Measurements from ENCODE around the gene LRFN2.

GRCh38 chr6:40611434-40611833 lies 24.3 kb upstream of the LRFN2 start:
- TF ChIP-seq CTCF (conservative IDR thresholded peaks at IDR 0.05; ENCODE audit: low read depth in 2 of 2) (no peak), EZH2 (IDR thresholded peaks at IDR 0.05; ENCODE audit: low read depth, unreplicated experiment) (no peak), JUNB (IDR thresholded peaks at IDR 0.05; ENCODE audit: unreplicated experiment) (no peak), NANOG (IDR thresholded peaks at IDR 0.05; ENCODE audit: borderline replicate concordance) (no peak), EZH2phosphoT487 (IDR thresholded peaks at IDR 0.05; ENCODE audit: unreplicated experiment) (no peak), POLR2AphosphoS5 (IDR thresholded peaks at IDR 0.05; ENCODE audit: low read depth) (no peak), REST (IDR thresholded peaks at IDR 0.05; ENCODE audit: unreplicated experiment) (no peak), CREB1 (CRISPR knock-in tag; IDR thresholded peaks at IDR 0.05; ENCODE audit: low read depth) (no peak), ETS1 (IDR thresholded peaks at IDR 0.05) (no peak), ZNF462 (CRISPR knock-in tag; IDR thresholded peaks at IDR 0.05) (no peak), ZNF114 (CRISPR knock-in tag; IDR thresholded peaks at IDR 0.05) (no peak), ZNF331 (CRISPR knock-in tag; IDR thresholded peaks at IDR 0.05; ENCODE audit: low read depth) (no peak)

Data from GM23338 (cell line).